GM12878 (cell line): ENCODE data around the gene FAM83G.

Experiments used
- CBX3 ChIP-seq: fragments of 200-600 bp; sonication (generic); IDR thresholded peaks from 2 replicates; pipeline ENCODE4 v1.6.1; 2016; ENCODE audit warnings: low read depth, borderline replicate concordance
- CTCF ChIP-seq, 3 experiments: IDR thresholded peaks in 2 of 3; conservative IDR thresholded peaks in 1 of 3; 2 replicates each; pipeline ENCODE4 v1.5.1; 2011; ENCODE audit warnings: low read depth in 3 of 3, low read length in 3 of 3, mild to moderate bottlenecking in 3 of 3, control low read depth in 2 of 3, moderate library complexity in 2 of 3, inconsistent platforms in 1 of 3, mixed read lengths in 1 of 3; ENCODE audit not compliant: control insufficient read depth in 2 of 3, insufficient read depth in 1 of 3; ENCODE audit errors: extremely low read depth in 1 of 3
- ELK1 ChIP-seq: IDR thresholded peaks from 2 replicates; pipeline ENCODE4 v1.6.1; 2012; ENCODE audit warnings: low read depth, low read length, improper control_type of control experiment
- EZH2 ChIP-seq: IDR thresholded peaks from 2 replicates; pipeline ENCODE4 v1.6.1; 2012; ENCODE audit warnings: low read depth, mild to moderate bottlenecking, control low read depth, inconsistent platforms, low read length, borderline replicate concordance; ENCODE audit not compliant: control insufficient read depth
- HCFC1 ChIP-seq: fragments of 150-350 bp; IDR thresholded peaks from 2 replicates; pipeline ENCODE4 v1.6.1; 2014; ENCODE audit warnings: low read length
- MYC ChIP-seq: IDR thresholded peaks from 2 replicates; pipeline ENCODE4 v1.6.1; 2011; ENCODE audit warnings: mild to moderate bottlenecking, low read length, moderate library complexity, inconsistent platforms; ENCODE audit not compliant: insufficient read depth, insufficient replicate concordance, insufficient read length, severe bottlenecking
- PML ChIP-seq: IDR thresholded peaks from 2 replicates; pipeline ENCODE4 v1.6.1; 2012; ENCODE audit warnings: low read length, inconsistent platforms
- POLR2A ChIP-seq: IDR thresholded peaks from 2 replicates; pipeline ENCODE4 v1.6.1; 2011; ENCODE audit warnings: low read depth, mild to moderate bottlenecking, low read length
- POLR2AphosphoS5 ChIP-seq: IDR thresholded peaks from 2 replicates; pipeline ENCODE4 v1.6.1; 2011; ENCODE audit warnings: mild to moderate bottlenecking, low read length, inconsistent platforms
- YY1 ChIP-seq: IDR thresholded peaks from 2 replicates; pipeline ENCODE4 v1.6.1; 2011; ENCODE audit warnings: low read depth, mild to moderate bottlenecking, low read length
- ZBTB4 ChIP-seq: fragments of 450-650 bp; formaldehyde crosslinking; IDR thresholded peaks from 2 replicates; pipeline ENCODE4 v1.4.0; 2022; ENCODE audit warnings: mild to moderate bottlenecking, moderate library complexity

- no peak for TF ChIP-seq ZBTB4 (CRISPR knock-in tag)
- no peak for TF ChIP-seq YY1
- no peak for TF ChIP-seq CBX3
- no peak for TF ChIP-seq HCFC1
- no peak for TF ChIP-seq CTCF (IDR thresholded peaks at IDR 0.05 in 2 of 3, conservative IDR thresholded peaks at IDR 0.05 in 1 of 3; ENCODE audit: control insufficient read depth in 2 of 3, extremely low read depth in 1 of 3, insufficient read depth in 1 of 3, low read depth in 3 of 3, low read length in 3 of 3)
- no peak for TF ChIP-seq MYC
- no peak for TF ChIP-seq POLR2A
- no peak for TF ChIP-seq EZH2
- TF ChIP-seq PML: no peak
- no peak for TF ChIP-seq POLR2AphosphoS5
- TF ChIP-seq ELK1: no peak
These were observed 32.8 kb downstream of the FAM83G start for GRCh38 chr17:18971801-18972200.
